Stomach (tissue), 4 donors: ENCODE measurements around the gene CD164L2.

Source experiments
- EP300 ChIP-seq: sonication (generic); formaldehyde crosslinking; IDR thresholded peaks from one replicate; pipeline ENCODE4 v1.6.1; 2017; ENCODE audit warnings: antibody characterized with exemption
- POLR2AphosphoS5 ChIP-seq, 3 donors: sonication (generic); formaldehyde crosslinking; IDR thresholded peaks; one replicate each; pipeline ENCODE4 v1.6.1; 2016; ENCODE audit warnings: antibody characterized with exemption in 3 of 3
- TF ChIP-seq, protein P1 (sequence below), 7 experiments: fragments of 450-650 bp in 4 of 7; fragments of 200-600 bp in 3 of 7; sonication (generic) in 3 of 7; IDR thresholded peaks; one replicate each; pipeline ENCODE4 v1.5.1; 2016 to 2019; ENCODE audit warnings: antibody characterized with exemption in 7 of 7, control low read depth in 2 of 7, mild to moderate bottlenecking in 1 of 7

DNA sequence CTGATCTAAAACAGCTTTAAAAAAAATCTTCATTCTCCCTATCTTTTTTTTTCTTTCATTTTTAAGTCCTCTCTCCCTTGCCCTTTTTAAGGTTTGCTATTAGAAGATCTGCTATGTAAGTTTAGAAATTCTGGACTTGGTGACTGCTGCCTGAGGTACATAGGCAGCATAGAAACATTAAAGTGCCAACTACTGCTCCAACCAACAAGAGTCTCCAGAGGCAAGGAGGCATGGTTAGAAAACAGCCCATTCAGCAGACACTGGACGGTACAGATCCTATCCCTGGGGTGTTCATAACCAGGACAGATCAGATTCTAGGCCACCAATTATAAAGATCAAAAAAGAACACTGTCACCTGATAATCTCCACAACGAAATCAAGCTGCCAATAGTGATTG lies 45.9 kb upstream of the CD164L2 start:
- TF ChIP-seq EP300: no peak
- TF ChIP-seq, protein P1, sequence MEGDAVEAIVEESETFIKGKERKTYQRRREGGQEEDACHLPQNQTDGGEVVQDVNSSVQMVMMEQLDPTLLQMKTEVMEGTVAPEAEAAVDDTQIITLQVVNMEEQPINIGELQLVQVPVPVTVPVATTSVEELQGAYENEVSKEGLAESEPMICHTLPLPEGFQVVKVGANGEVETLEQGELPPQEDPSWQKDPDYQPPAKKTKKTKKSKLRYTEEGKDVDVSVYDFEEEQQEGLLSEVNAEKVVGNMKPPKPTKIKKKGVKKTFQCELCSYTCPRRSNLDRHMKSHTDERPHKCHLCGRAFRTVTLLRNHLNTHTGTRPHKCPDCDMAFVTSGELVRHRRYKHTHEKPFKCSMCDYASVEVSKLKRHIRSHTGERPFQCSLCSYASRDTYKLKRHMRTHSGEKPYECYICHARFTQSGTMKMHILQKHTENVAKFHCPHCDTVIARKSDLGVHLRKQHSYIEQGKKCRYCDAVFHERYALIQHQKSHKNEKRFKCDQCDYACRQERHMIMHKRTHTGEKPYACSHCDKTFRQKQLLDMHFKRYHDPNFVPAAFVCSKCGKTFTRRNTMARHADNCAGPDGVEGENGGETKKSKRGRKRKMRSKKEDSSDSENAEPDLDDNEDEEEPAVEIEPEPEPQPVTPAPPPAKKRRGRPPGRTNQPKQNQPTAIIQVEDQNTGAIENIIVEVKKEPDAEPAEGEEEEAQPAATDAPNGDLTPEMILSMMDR (IDR thresholded peaks at IDR 0.05): no peak
- TF ChIP-seq POLR2AphosphoS5 (IDR thresholded peaks at IDR 0.05): no peak
